A673 (cell line): ENCODE measurements around the gene TRIM38.

Source experiments
- EZH2 ChIP-seq: fragments of 200-600 bp; sonication (generic); IDR thresholded peaks from 2 replicates; pipeline ENCODE4 v1.6.1; 2017; ENCODE audit warnings: borderline replicate concordance, low read depth, mild to moderate bottlenecking, mixed read lengths, antibody characterized with exemption, low read length; ENCODE audit not compliant: poor library complexity, severe bottlenecking
- TF ChIP-seq, protein P1 (sequence below): fragments of 300-800, 200-600 bp; sonication (generic); conservative IDR thresholded peaks from 2 replicates; pipeline ENCODE4 v1.5.1; 2017; ENCODE audit warnings: low read depth, mild to moderate bottlenecking, antibody characterized with exemption, low read length, moderate library complexity, mixed read lengths

DNA sequence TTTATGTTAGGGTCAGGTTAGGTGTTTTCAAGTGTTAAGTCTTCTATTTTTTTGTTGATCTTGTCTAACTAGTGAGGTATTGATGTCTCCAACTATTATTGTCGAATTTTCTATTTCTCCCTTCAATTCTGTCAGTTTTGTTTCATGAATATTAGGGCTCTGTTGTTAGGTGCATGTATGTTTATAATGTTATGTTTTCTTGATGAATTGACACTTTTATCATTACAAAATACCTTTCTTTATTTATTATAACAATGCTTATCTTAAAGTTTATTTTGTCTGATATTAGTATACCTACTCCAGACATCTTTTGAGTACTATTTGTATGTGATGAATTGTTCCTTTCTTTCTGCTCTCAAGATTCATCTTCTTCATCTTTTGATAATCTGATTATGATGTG lies 12.9 kb upstream of the TRIM38 start:
- TF ChIP-seq, protein P1, sequence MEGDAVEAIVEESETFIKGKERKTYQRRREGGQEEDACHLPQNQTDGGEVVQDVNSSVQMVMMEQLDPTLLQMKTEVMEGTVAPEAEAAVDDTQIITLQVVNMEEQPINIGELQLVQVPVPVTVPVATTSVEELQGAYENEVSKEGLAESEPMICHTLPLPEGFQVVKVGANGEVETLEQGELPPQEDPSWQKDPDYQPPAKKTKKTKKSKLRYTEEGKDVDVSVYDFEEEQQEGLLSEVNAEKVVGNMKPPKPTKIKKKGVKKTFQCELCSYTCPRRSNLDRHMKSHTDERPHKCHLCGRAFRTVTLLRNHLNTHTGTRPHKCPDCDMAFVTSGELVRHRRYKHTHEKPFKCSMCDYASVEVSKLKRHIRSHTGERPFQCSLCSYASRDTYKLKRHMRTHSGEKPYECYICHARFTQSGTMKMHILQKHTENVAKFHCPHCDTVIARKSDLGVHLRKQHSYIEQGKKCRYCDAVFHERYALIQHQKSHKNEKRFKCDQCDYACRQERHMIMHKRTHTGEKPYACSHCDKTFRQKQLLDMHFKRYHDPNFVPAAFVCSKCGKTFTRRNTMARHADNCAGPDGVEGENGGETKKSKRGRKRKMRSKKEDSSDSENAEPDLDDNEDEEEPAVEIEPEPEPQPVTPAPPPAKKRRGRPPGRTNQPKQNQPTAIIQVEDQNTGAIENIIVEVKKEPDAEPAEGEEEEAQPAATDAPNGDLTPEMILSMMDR = no peak
- no peak for TF ChIP-seq EZH2
